NCI-H460 (cell line): Measurements from ENCODE around the gene STARD13. TPM values are rescaled to one million over a fixed set of nuclear protein-coding genes. Genes with fewer than 3 reads are reported as not detected.
"Not testable (repeated sequence)": the region's sequence is repeated elsewhere in the genome, so short reads cannot be mapped to it uniquely, and the experiment has no call there.

Experiments used
- DNase-seq: peaks from one replicate; pipeline ENCODE4 v3.0.0-alpha.2; 2016; ENCODE audit warnings: low read depth; ENCODE audit errors: extremely low read depth
- total RNA-seq: library from RNA; depleted of rRNA; stranded (reverse); fragments of >200 nt; shearing (Covaris generic); gene quantifications from 2 replicates; pipeline ENCODE4 v1.2.3, GENCODE V29; 2014

The STARD13 gene
- total RNA-seq, 1 experiment from 2014 or later: 3.8 TPM

- DNase-seq: no peak
Observed at GRCh38 chr13:33260168-33261098, 25.1 kb downstream of the STARD13 start.

GRCh38 chr13:33259296-33259695, 26.3 kb downstream of the STARD13 start:
- DNase-seq: no peak

- DNase-seq: no peak
Observed at GRCh38 chr13:33258808-33259193, 26.8 kb downstream of the STARD13 start.

GRCh38 chr13:33257841-33258807, 27.4 kb downstream of the STARD13 start:
- no peak for DNase-seq

- DNase-seq: no peak
Observed at GRCh38 chr13:33256148-33256840, 29.3 kb downstream of the STARD13 start.

- DNase-seq: no peak
Observed at GRCh38 chr13:33252135-33252534, 33.4 kb downstream of the STARD13 start.

GRCh38 chr13:33251131-33251661, 34.4 kb downstream of the STARD13 start:
- DNase-seq: no peak

- no peak for DNase-seq
Observed at GRCh38 chr13:33250609-33251008, 34.9 kb downstream of the STARD13 start.

GRCh38 chr13:33249894-33250293, 35.7 kb downstream of the STARD13 start:
- DNase-seq: no peak

GRCh38 chr13:33249066-33249465, 36.5 kb downstream of the STARD13 start:
- DNase-seq: no peak

GRCh38 chr13:33245505-33246158, 39.9 kb downstream of the STARD13 start:
- DNase-seq: no peak

- DNase-seq: no peak
Observed at GRCh38 chr13:33244907-33245287, 40.7 kb downstream of the STARD13 start.

GRCh38 chr13:33244210-33244906, 41.2 kb downstream of the STARD13 start:
- no peak for DNase-seq

GRCh38 chr13:33242984-33243617, 42.5 kb downstream of the STARD13 start:
- no peak for DNase-seq

GRCh38 chr13:33242372-33242771, 43.2 kb downstream of the STARD13 start:
- DNase-seq: not testable (repeated sequence)

GRCh38 chr13:33236021-33236420, 49.5 kb downstream of the STARD13 start:
- no peak for DNase-seq

GRCh38 chr13:33235564-33235963, 50.0 kb downstream of the STARD13 start:
- DNase-seq: no peak

- no peak for DNase-seq
Observed at GRCh38 chr13:33235078-33235477, 50.5 kb downstream of the STARD13 start.

GRCh38 chr13:33233547-33233946, 52.0 kb downstream of the STARD13 start:
- DNase-seq: no peak
